ENCODE data around the gene ADD3. TPM values are rescaled to one million over a fixed set of nuclear protein-coding genes. Genes with fewer than 3 reads are reported as not detected.

ADD3 gene
- total RNA-seq, 2 donors from 2014 or later = 44.0 to 81.5 TPM

GRCh38 chr10:110020265-110020664 is 12.5 kb downstream of the ADD3 start:
- H3K36me3 Mint-ChIP-seq = no peaks in the 10 kb centered on the region
- H3K27ac Mint-ChIP-seq = peak overlapping the region in 1 of 2 donors; percentile 0
- DNase-seq (ENCODE audit: low spot score) = no peak
- H3K4me3 Mint-ChIP-seq = no peak overlapping the region
- H3K27me3 Mint-ChIP-seq = no peaks in the 10 kb centered on the region
- peaks cover 52 to 70% of the 10 kb centered on the region in 2 donors for H3K4me1 Mint-ChIP-seq (ENCODE audit: low read depth in 2 of 2)
- ATAC-seq = no peak
- no peaks in the 10 kb centered on the region for H3K9me3 Mint-ChIP-seq

DNA sequence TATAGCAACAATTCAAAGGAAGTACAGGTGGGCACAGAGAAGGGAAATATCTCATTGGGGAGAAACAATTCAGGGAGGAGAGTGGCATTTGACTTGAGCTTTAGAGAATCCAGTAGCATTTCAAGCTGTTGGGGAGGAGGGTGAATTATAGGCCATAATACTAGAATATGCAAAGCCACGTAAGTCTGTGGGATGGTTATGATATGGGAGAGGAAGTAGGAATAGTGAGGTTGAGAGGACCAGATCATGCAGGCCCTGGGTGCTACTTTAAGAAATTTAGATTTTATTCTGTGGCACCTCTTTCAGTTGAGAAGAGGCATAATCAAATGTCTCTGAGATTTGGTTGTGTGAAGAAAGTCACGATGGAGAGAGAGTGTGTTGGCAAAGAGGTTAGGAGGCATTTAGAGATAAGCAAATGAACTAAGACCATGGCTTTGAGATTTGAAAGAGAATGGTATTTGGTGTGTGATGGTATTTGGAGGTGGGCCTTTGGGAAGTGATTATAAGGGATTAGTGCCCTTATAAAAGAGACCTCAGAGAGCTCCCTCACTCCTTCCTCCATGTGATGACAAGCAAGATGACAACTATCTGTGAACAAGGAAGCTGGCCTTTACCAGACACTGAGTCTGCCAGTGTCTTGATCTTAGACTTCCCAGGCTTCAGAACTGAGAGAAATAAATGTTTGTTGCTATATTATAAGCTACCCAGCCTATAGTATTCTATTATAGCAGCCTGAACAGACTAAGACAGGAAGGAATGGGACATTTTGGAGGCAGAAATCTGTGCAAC is 15.1 kb downstream of the ADD3 start:
- DNase-seq (ENCODE audit: low spot score) (no peak), ATAC-seq (no peak)
- peak overlapping the region; percentile 4 for H3K4me3 Mint-ChIP-seq
- peaks cover 41 to 54% of the 10 kb centered on the region in 2 donors for H3K4me1 Mint-ChIP-seq (ENCODE audit: low read depth in 2 of 2)
- H3K9me3 Mint-ChIP-seq = no peaks in the 10 kb centered on the region
- H3K27me3 Mint-ChIP-seq = no peaks in the 10 kb centered on the region
- peak overlapping the region; percentile 38 to 47 for H3K27ac Mint-ChIP-seq
- H3K36me3 Mint-ChIP-seq = no peaks in the 10 kb centered on the region

- Mint-ChIP-seq H3K4me3 (peak overlapping the region; percentile 32), H3K27ac (peak overlapping the region; percentile 38 to 47), H3K4me1 (ENCODE audit: low read depth in 2 of 2) (peaks cover 42 to 53% of the 10 kb centered on the region in 2 donors), H3K9me3 (no peaks in the 10 kb centered on the region), H3K36me3 (no peaks in the 10 kb centered on the region), H3K27me3 (no peaks in the 10 kb centered on the region)
- ATAC-seq (no peak), DNase-seq (ENCODE audit: low spot score) (no peak)
These were observed 16.1 kb downstream of the ADD3 start for GRCh38 chr10:110023785-110024465.

DNA sequence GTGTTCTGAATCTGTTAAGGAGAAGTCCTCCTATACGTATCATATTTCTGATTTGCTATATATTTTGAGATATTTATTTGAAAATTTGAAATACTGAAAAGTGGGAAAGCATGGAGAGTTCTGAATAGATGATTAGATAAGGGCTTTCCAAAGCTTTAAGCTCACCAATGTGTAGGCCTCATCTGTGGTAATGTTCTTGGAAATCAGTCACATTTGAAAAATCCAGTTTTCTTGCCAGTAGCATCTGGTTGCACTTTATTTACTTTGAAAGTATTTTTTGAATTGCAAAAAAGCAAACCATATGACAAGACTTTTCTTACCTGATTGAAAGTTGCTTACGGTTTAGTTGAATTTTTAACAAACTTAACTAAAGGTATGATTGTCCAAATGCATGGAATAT is 21.7 kb downstream of the ADD3 start:
- Mint-ChIP-seq H3K27ac (no peak overlapping the region), H3K36me3 (no peaks in the 10 kb centered on the region), H3K9me3 (no peaks in the 10 kb centered on the region), H3K27me3 (no peaks in the 10 kb centered on the region), H3K4me3 (no peak overlapping the region), H3K4me1 (ENCODE audit: low read depth in 2 of 2) (peaks cover 20 to 24% of the 10 kb centered on the region in 2 donors)
- DNase-seq (ENCODE audit: low spot score) (no peak), ATAC-seq (no peak)

DNA sequence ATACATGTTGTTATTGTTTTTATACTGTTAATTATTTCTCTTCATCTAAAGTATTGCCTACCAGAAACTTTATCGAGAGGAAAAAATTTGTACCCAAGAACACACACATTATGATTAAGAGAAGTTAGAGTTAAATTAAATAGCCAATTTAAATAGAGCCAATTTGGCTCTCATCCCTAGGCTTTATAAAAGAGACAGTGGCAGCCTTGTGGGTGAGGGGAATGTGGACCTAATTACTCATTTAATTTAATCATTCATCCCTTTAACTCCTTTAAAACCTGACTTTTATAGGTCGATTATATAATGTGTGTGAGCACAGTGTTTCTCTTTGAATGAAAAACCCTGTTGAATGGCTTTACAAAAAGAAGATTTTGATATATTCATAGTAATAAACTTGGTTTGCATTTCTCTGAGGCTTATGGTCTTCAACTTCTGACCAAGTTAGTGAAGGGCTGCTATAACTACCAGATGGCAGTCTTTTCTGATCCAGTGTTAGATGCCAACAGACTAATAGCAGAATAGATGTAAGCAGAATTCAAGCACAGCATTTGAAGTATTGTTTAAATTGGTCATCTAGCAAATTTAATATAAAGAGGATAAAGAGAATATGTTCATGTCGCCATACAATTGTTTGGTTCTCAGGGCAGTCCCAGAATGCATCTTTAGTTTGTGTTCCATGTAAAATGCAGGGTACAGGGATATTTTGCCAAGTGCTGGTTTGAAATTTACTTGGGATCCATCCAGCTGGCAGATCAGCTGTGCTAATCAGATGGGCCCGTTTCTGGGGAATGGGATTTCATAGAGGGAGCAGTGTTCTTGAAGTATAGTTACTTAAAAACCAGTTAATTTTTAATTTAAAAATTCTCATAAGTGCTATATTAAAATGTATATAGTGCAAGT is 25.3 kb downstream of the ADD3 start:
- H3K9me3 Mint-ChIP-seq = peaks cover 5% of the 10 kb centered on the region
- no peaks in the 10 kb centered on the region for H3K27me3 Mint-ChIP-seq
- ATAC-seq (no peak), DNase-seq (ENCODE audit: low spot score) (no peak)
- peaks cover 25 to 34% of the 10 kb centered on the region in 2 donors for H3K4me1 Mint-ChIP-seq (ENCODE audit: low read depth in 2 of 2)
- no peak overlapping the region for H3K27ac Mint-ChIP-seq
- H3K36me3 Mint-ChIP-seq = no peaks in the 10 kb centered on the region
- no peak overlapping the region for H3K4me3 Mint-ChIP-seq

DNA sequence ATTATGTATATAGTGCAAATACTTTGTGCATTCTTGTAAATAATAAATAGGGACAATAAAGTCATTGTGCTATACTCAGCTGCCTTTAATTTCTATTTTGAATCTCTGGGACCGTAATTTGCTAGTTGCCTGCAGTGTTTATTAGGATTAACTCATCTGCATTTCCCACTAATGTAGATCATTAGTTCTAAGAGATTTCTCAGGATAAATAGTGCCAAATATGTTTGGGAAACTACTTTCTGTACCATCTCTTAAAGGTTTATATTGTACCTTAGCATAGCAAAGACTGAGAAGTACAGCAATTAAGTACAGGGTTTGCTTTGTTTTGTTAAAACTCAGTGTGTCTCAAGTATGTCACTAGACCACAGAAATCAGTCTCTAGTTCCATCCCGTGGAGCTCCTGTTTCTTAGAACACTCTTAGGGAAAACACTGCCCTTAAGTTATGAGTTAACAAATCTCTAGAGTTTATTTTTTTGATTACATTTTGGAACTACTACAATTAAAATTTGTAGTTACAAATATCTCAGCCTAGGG is 26.0 kb downstream of the ADD3 start:
- H3K4me3 Mint-ChIP-seq = no peak overlapping the region
- ATAC-seq (no peak), DNase-seq (ENCODE audit: low spot score) (no peak)
- peaks cover 5% of the 10 kb centered on the region for H3K9me3 Mint-ChIP-seq
- H3K4me1 Mint-ChIP-seq (ENCODE audit: low read depth in 2 of 2) = peaks cover 24 to 33% of the 10 kb centered on the region in 2 donors
- no peaks in the 10 kb centered on the region for H3K36me3 Mint-ChIP-seq
- H3K27ac Mint-ChIP-seq = no peak overlapping the region
- H3K27me3 Mint-ChIP-seq = no peaks in the 10 kb centered on the region

DNA sequence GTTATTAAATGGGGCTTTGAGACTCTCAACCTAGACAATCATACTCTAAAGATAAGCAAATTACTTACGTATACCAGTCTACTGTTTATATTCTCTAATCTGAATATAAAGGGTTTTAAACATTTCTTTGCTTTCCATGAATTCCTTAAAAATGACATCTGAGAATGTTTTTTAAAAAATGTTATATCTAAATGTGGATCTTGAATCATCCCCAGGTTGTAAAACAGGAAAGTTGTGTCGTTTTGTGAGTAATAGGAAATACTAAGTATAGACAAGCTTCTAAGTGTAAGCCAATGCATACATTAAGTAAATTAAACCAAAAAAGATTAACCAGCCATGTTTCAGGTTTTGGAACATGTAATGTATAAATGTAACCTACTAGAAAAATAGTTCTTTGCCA is 26.8 kb downstream of the ADD3 start:
- Mint-ChIP-seq H3K4me1 (ENCODE audit: low read depth in 2 of 2) (peaks cover 31 to 40% of the 10 kb centered on the region in 2 donors), H3K27ac (peak overlapping the region in 1 of 2 donors; percentile 65), H3K4me3 (no peak overlapping the region), H3K36me3 (no peaks in the 10 kb centered on the region), H3K9me3 (peaks cover 5% of the 10 kb centered on the region), H3K27me3 (no peaks in the 10 kb centered on the region)
- ATAC-seq (no peak), DNase-seq (ENCODE audit: low spot score) (no peak)

- DNase-seq (ENCODE audit: low spot score) (no peak), ATAC-seq (peak; percentile 85 to 88)
- H3K9me3 Mint-ChIP-seq = peaks cover 5% of the 10 kb centered on the region
- peak overlapping the region; percentile 65 to 84 for H3K27ac Mint-ChIP-seq
- H3K4me3 Mint-ChIP-seq = peak overlapping the region; percentile 71
- peaks cover 38 to 46% of the 10 kb centered on the region in 2 donors for H3K4me1 Mint-ChIP-seq (ENCODE audit: low read depth in 2 of 2)
- no peaks in the 10 kb centered on the region for H3K27me3 Mint-ChIP-seq
- no peaks in the 10 kb centered on the region for H3K36me3 Mint-ChIP-seq
These were observed 27.5 kb downstream of the ADD3 start for GRCh38 chr10:110035070-110035921.

DNA sequence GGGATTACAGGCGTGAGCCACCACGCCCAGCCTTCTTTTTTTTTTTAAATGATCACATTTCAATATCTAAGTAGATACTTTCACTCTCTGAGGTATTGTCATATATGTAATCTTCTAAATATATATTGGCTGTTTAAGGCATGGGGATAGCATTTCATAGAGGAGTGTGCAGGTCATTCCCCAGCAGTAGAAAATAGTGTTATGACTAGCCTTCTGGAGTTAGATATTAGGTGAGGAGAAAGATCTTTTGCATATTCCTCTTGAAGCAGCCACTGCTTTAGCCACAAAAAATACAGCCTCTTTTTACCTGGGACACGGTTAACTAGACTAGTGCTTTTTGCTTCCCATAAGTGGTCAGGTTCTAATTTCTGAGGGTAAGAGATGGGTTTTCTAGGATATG is 28.9 kb downstream of the ADD3 start:
- Mint-ChIP-seq H3K27ac (peak overlapping the region; percentile 65 to 84), H3K4me3 (peak overlapping the region; percentile 25), H3K27me3 (no peaks in the 10 kb centered on the region), H3K36me3 (no peaks in the 10 kb centered on the region), H3K9me3 (peaks cover 5% of the 10 kb centered on the region), H3K4me1 (ENCODE audit: low read depth in 2 of 2) (peaks cover 47 to 59% of the 10 kb centered on the region in 2 donors)
- no peak for ATAC-seq
- DNase-seq (ENCODE audit: low spot score) = no peak

DNA sequence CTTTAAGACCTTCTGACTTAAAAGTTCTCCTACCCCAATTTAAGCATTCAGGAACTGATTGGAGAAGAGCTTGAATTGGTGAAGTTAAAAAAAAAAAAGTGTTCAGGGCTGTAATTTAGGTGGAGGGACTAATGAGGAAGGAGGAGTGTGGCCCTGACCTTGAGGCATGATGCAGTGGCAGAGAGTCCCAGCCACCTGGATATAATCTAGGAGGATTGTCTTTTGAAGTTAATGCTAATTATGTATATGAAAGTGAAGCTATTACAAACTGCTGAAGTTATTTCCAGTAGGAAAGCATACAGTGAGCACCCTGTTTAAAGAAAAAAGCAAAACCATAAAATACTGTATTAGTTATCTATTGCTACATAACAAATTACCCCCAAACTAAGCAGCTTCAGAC is 31.5 kb downstream of the ADD3 start:
- no peak for ATAC-seq
- peaks cover 43 to 59% of the 10 kb centered on the region in 2 donors for H3K4me1 Mint-ChIP-seq (ENCODE audit: low read depth in 2 of 2)
- no peak for DNase-seq (ENCODE audit: low spot score)
- peaks cover 5% of the 10 kb centered on the region for H3K9me3 Mint-ChIP-seq
- no peak overlapping the region for H3K4me3 Mint-ChIP-seq
- H3K36me3 Mint-ChIP-seq = no peaks in the 10 kb centered on the region
- peak overlapping the region; percentile 45 to 81 for H3K27ac Mint-ChIP-seq
- H3K27me3 Mint-ChIP-seq = no peaks in the 10 kb centered on the region

DNA sequence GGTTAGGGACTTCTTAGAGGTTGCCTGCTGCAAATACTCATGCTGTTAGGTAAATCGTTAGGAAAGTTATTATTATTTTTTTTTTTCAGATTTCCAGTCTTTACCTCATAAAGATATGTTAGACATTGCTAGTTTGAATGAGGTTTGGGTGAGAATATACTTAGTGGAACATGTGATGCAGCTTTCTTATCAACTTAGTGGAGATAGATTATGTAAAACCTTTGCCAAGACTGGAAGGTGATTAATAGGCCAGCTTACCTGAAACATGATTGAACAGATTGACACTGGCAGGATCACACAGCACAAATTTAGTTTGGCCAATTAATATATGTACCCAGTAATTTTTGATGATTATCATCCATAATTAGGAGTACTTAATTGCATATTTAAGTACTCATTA is 32.3 kb downstream of the ADD3 start:
- H3K4me1 Mint-ChIP-seq (ENCODE audit: low read depth in 2 of 2) = peaks cover 45 to 66% of the 10 kb centered on the region in 2 donors
- no peaks in the 10 kb centered on the region for H3K27me3 Mint-ChIP-seq
- no peak for DNase-seq (ENCODE audit: low spot score)
- ATAC-seq = no peak
- H3K27ac Mint-ChIP-seq = peak overlapping the region; percentile 45 to 81
- no peaks in the 10 kb centered on the region for H3K36me3 Mint-ChIP-seq
- peak overlapping the region; percentile 0 for H3K4me3 Mint-ChIP-seq
- H3K9me3 Mint-ChIP-seq = peaks cover 5% of the 10 kb centered on the region

GRCh38 chr10:110040767-110041478 is 33.1 kb downstream of the ADD3 start:
- Mint-ChIP-seq H3K27me3 (no peaks in the 10 kb centered on the region), H3K27ac (peak overlapping the region; percentile 45 to 81), H3K36me3 (no peaks in the 10 kb centered on the region), H3K4me3 (peak overlapping the region; percentile 0), H3K4me1 (ENCODE audit: low read depth in 2 of 2) (peaks cover 40 to 66% of the 10 kb centered on the region in 2 donors), H3K9me3 (no peaks in the 10 kb centered on the region)
- DNase-seq (ENCODE audit: low spot score) (no peak), ATAC-seq (no peak)
